LoVo (cell line): ENCODE data around the gene IL21R.
"Not testable (repeated sequence)": the region's sequence is repeated elsewhere in the genome, so short reads cannot be mapped to it uniquely, and the experiment has no call there.

Experiments used
- DNase-seq: peaks from one replicate; pipeline ENCODE4 v3.0.0-alpha.2; 2016; ENCODE audit warnings: low spot score

The IL21R gene

GRCh38 chr16:27402569-27402963 lies 592 bp downstream of the IL21R start:
- no peak for DNase-seq

- DNase-seq = no peak
Measured at GRCh38 chr16:27402964-27403600, 1.1 kb downstream of the IL21R start.

- no peak for DNase-seq
Measured at GRCh38 chr16:27403601-27403992, 1.6 kb downstream of the IL21R start.

- DNase-seq = no peak
Measured at GRCh38 chr16:27404163-27404823, 2.3 kb downstream of the IL21R start.

GRCh38 chr16:27405546-27406451 lies 3.8 kb downstream of the IL21R start:
- no peak for DNase-seq

GRCh38 chr16:27406511-27407128 lies 4.6 kb downstream of the IL21R start:
- DNase-seq = no peak

GRCh38 chr16:27407133-27407532 lies 5.2 kb downstream of the IL21R start:
- no peak for DNase-seq

- DNase-seq = peak; percentile 2
Measured at GRCh38 chr16:27408012-27408601, 6.1 kb downstream of the IL21R start.

- DNase-seq = no peak
Measured at GRCh38 chr16:27408602-27409031, 6.6 kb downstream of the IL21R start.

GRCh38 chr16:27409958-27410357 lies 8.0 kb downstream of the IL21R start:
- DNase-seq = not testable (repeated sequence)

GRCh38 chr16:27410761-27411160 lies 8.8 kb downstream of the IL21R start:
- DNase-seq = no peak

- no peak for DNase-seq
Measured at GRCh38 chr16:27413956-27414355, 12.0 kb downstream of the IL21R start.

- no peak for DNase-seq
Measured at GRCh38 chr16:27414788-27415431, 12.9 kb downstream of the IL21R start.

GRCh38 chr16:27417047-27417671 lies 15.2 kb downstream of the IL21R start:
- DNase-seq = no peak

- no peak for DNase-seq
Measured at GRCh38 chr16:27421961-27422740, 20.2 kb downstream of the IL21R start.

GRCh38 chr16:27424772-27425498 lies 23.0 kb downstream of the IL21R start:
- no peak for DNase-seq

GRCh38 chr16:27425961-27426360 lies 24.0 kb downstream of the IL21R start:
- DNase-seq = no peak

GRCh38 chr16:27426423-27427408 lies 24.7 kb downstream of the IL21R start:
- peak; percentile 21 for DNase-seq
